ENCODE measurements around the gene RBM26. TPM values are rescaled to one million over a fixed set of nuclear protein-coding genes. Genes with fewer than 3 reads are reported as not detected.

The RBM26 gene
- total RNA-seq, 1 donor from 2014 or later = 42.6 TPM

DNA sequence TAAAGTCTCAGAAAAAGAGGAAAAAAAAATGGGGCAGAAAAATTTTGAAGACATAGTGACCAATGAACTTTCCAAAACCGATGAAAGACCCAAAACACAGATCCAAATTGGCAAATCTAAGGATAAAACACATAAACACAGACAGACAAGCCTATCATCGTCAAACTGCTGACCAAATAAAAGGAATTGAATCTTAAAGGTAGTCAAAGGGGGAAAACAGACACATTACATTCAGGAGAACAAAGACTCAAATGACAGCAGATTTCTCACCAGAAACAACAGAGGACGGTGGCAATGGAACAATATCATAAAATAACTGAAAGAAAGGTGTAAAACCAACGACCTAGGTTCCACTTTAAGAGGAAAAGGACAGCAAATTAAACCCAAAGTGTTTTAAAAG, 10.2 kb downstream of the RBM26 start:
- FAIRE-seq (no peak), DNase-seq (ENCODE audit: low read depth) (no peak)
- H3K4me3 ChIP-seq (ENCODE audit: insufficient read depth, low read depth, low read length) = no peak overlapping the region
- peaks cover 61% of the 10 kb centered on the region for H4K20me1 ChIP-seq (ENCODE audit: insufficient read depth, low read length)
- no peak overlapping the region for H3K9ac ChIP-seq (ENCODE audit: low read length)
- peaks cover 4% of the 10 kb centered on the region for H3K9me3 Mint-ChIP-seq (ENCODE audit: unreplicated experiment)
- H3K27me3 ChIP-seq (ENCODE audit: insufficient read depth, low read length) = no peaks in the 10 kb centered on the region
- no peaks in the 10 kb centered on the region for H3K27me3 Mint-ChIP-seq (ENCODE audit: low read depth, unreplicated experiment)
- peaks cover 27% of the 10 kb centered on the region for H3K36me3 Mint-ChIP-seq (ENCODE audit: low read depth, unreplicated experiment)
- H3K79me2 ChIP-seq (ENCODE audit: insufficient read depth, low read length) = peaks cover 93% of the 10 kb centered on the region
- H3K9me3 ChIP-seq (ENCODE audit: insufficient read depth, low read depth, low read length) = no peaks in the 10 kb centered on the region
- H3K4me1 Mint-ChIP-seq (ENCODE audit: low read depth, unreplicated experiment) = peaks cover 30% of the 10 kb centered on the region
- peaks cover 11% of the 10 kb centered on the region for H3K4me1 ChIP-seq (ENCODE audit: insufficient read depth, low read length)
- TF ChIP-seq CTCF (IDR thresholded peaks at IDR 0.05; ENCODE audit: insufficient read depth, low read depth, low read length) (no peak), EZH2 (IDR thresholded peaks at IDR 0.05; ENCODE audit: insufficient read depth, low read length) (no peak)
- H3K4me2 ChIP-seq (ENCODE audit: low read length) = no peak overlapping the region
- H2AFZ ChIP-seq (ENCODE audit: low read depth, low read length) = no peak overlapping the region
- peak overlapping the region; percentile 38 for H3K27ac Mint-ChIP-seq (ENCODE audit: unreplicated experiment)
- no peaks in the 10 kb centered on the region for H3K36me3 ChIP-seq (ENCODE audit: insufficient read depth, low read length)
- H3K4me3 Mint-ChIP-seq (ENCODE audit: unreplicated experiment) = no peak overlapping the region
- H3K27ac ChIP-seq (ENCODE audit: low read depth, low read length) = no peak overlapping the region

- Mint-ChIP-seq H3K36me3 (ENCODE audit: low read depth, unreplicated experiment) (peaks cover 19% of the 10 kb centered on the region), H3K27me3 (ENCODE audit: low read depth, unreplicated experiment) (no peaks in the 10 kb centered on the region), H3K27ac (ENCODE audit: unreplicated experiment) (no peak overlapping the region), H3K4me1 (ENCODE audit: low read depth, unreplicated experiment) (peaks cover 16% of the 10 kb centered on the region), H3K9me3 (ENCODE audit: unreplicated experiment) (peaks cover 4% of the 10 kb centered on the region), H3K4me3 (ENCODE audit: unreplicated experiment) (no peak overlapping the region)
- Histone ChIP-seq H3K4me1 (ENCODE audit: insufficient read depth, low read length) (peaks cover 11% of the 10 kb centered on the region), H3K36me3 (ENCODE audit: insufficient read depth, low read length) (peaks cover 2% of the 10 kb centered on the region), H2AFZ (ENCODE audit: low read depth, low read length) (no peak overlapping the region), H4K20me1 (ENCODE audit: insufficient read depth, low read length) (peaks cover 57% of the 10 kb centered on the region), H3K4me2 (ENCODE audit: low read length) (peak overlapping the region; percentile 49), H3K9ac (ENCODE audit: low read length) (no peak overlapping the region), H3K27ac (ENCODE audit: low read depth, low read length) (no peak overlapping the region), H3K9me3 (ENCODE audit: insufficient read depth, low read depth, low read length) (no peaks in the 10 kb centered on the region), H3K27me3 (ENCODE audit: insufficient read depth, low read length) (no peaks in the 10 kb centered on the region), H3K4me3 (ENCODE audit: insufficient read depth, low read depth, low read length) (no peak overlapping the region), H3K79me2 (ENCODE audit: insufficient read depth, low read length) (peaks cover 93% of the 10 kb centered on the region)
- FAIRE-seq (no peak), DNase-seq (ENCODE audit: low read depth) (no peak)
- TF ChIP-seq EZH2 (IDR thresholded peaks at IDR 0.05; ENCODE audit: insufficient read depth, low read length) (no peak), CTCF (IDR thresholded peaks at IDR 0.05; ENCODE audit: insufficient read depth, low read depth, low read length) (no peak)
Measured at GRCh38 chr13:79393564-79394249, 12.3 kb downstream of the RBM26 start.

- Histone ChIP-seq H3K4me2 (ENCODE audit: low read length) (peak overlapping the region; percentile 49), H3K4me1 (ENCODE audit: insufficient read depth, low read length) (peaks cover 11% of the 10 kb centered on the region), H2AFZ (ENCODE audit: low read depth, low read length) (no peak overlapping the region), H3K79me2 (ENCODE audit: insufficient read depth, low read length) (peaks cover 93% of the 10 kb centered on the region), H3K9me3 (ENCODE audit: insufficient read depth, low read depth, low read length) (no peaks in the 10 kb centered on the region), H3K27me3 (ENCODE audit: insufficient read depth, low read length) (no peaks in the 10 kb centered on the region), H3K9ac (ENCODE audit: low read length) (no peak overlapping the region), H3K36me3 (ENCODE audit: insufficient read depth, low read length) (peaks cover 2% of the 10 kb centered on the region), H4K20me1 (ENCODE audit: insufficient read depth, low read length) (peaks cover 57% of the 10 kb centered on the region), H3K4me3 (ENCODE audit: insufficient read depth, low read depth, low read length) (no peak overlapping the region), H3K27ac (ENCODE audit: low read depth, low read length) (no peak overlapping the region)
- Mint-ChIP-seq H3K27me3 (ENCODE audit: low read depth, unreplicated experiment) (no peaks in the 10 kb centered on the region), H3K4me3 (ENCODE audit: unreplicated experiment) (no peak overlapping the region), H3K27ac (ENCODE audit: unreplicated experiment) (peak overlapping the region; percentile 60), H3K36me3 (ENCODE audit: low read depth, unreplicated experiment) (peaks cover 19% of the 10 kb centered on the region), H3K4me1 (ENCODE audit: low read depth, unreplicated experiment) (peaks cover 12% of the 10 kb centered on the region), H3K9me3 (ENCODE audit: unreplicated experiment) (peaks cover 4% of the 10 kb centered on the region)
- peak; percentile 92 for DNase-seq (ENCODE audit: low read depth)
- no peak for TF ChIP-seq EZH2 (IDR thresholded peaks at IDR 0.05; ENCODE audit: insufficient read depth, low read length)
- TF ChIP-seq CTCF (IDR thresholded peaks at IDR 0.05; ENCODE audit: insufficient read depth, low read depth, low read length) = no peak
- FAIRE-seq = no peak
Measured at GRCh38 chr13:79392882-79393563, 13.0 kb downstream of the RBM26 start.

Data from astrocyte (in vitro differentiated cells and primary cell).